ENCODE measurements around the gene CBFA2T3.

GRCh38 chr16:88913870-88914269 is 63.1 kb downstream of the CBFA2T3 start:
- TF ChIP-seq CTCF (IDR thresholded peaks at IDR 0.05) (no peak), POLR2A (IDR thresholded peaks at IDR 0.05) (no peak), EP300 (IDR thresholded peaks at IDR 0.05; ENCODE audit: low read depth) (no peak)
